ENCODE data around the gene DIABLO. TPM values are rescaled to one million over a fixed set of nuclear protein-coding genes. Genes with fewer than 3 reads are reported as not detected.
"Not testable (repeated sequence)": the region's sequence is repeated elsewhere in the genome, so short reads cannot be mapped to it uniquely, and the experiment has no call there.

The DIABLO gene
- 58.7 and 60.6 TPM in 2 replicates for total RNA-seq

GRCh38 chr12:122225683-122226365 is at the start of gene DIABLO:
Gene DIABLO (minus strand): TSS chr12:122226052. CDS start chr12:122226014, 38 bp downstream.
- DNase-seq (ENCODE audit: low read depth in 2 of 2) = peak; percentile 98 to 100

GRCh38 chr12:122275459-122275858 is 49.6 kb upstream of the DIABLO start:
- DNase-seq (ENCODE audit: low read depth in 2 of 2) = no peak

GRCh38 chr12:122266230-122266901 is 40.5 kb upstream of the DIABLO start, which contains the start of gene VPS33A:
Gene VPS33A (minus strand): TSS chr12:122266494. CDS start chr12:122266408, 86 bp downstream.
- DNase-seq (ENCODE audit: low read depth in 2 of 2) = peak; percentile 98

DNA sequence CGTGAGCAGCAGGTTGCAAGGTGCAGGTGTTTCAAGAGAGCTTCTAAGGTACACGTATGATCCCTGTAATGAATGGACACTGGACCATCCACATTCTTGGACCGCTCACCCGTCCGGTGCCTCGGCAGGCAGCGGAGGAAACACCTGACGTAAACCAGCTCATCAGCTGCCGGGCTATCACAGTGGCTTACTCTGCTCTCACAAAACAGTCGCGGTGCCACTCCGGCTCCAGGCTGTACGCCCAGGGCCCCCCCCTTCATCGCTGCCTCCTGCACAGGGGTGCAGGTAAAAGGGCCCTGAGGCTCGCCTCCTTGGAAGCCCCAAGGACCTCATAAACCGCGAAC is 40.0 kb upstream of the DIABLO start:
- DNase-seq (ENCODE audit: low read depth in 2 of 2) = peak; percentile 34 to 64

DNA sequence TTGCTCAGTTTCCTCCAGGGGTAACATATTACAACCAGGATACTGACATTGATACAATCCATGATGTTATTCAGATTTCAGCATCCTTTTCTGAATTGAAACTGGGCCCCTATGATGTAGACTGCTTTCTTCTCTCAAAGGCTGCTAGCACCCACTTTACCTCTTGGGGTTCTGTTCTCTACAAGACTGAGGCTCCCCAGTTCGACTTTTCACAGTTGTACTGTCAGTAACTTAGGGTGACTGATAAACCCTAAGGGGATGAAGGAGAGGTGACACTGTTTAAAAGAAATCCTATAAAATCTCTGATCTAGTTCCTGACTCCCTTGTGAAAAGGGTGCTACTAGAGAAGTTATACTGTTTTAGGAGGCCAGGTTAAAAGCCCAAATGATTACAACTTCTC is 39.6 kb upstream of the DIABLO start:
- DNase-seq (ENCODE audit: low read depth in 2 of 2) = no peak

- not testable (repeated sequence) for DNase-seq (ENCODE audit: low read depth in 2 of 2)
Measured at GRCh38 chr12:122260735-122261134, 34.9 kb upstream of the DIABLO start.

- not testable (repeated sequence) for DNase-seq (ENCODE audit: low read depth in 2 of 2)
Measured at GRCh38 chr12:122258939-122259338, 33.1 kb upstream of the DIABLO start.

GRCh38 chr12:122258462-122258861 is 32.6 kb upstream of the DIABLO start:
- not testable (repeated sequence) for DNase-seq (ENCODE audit: low read depth in 2 of 2)

DNA sequence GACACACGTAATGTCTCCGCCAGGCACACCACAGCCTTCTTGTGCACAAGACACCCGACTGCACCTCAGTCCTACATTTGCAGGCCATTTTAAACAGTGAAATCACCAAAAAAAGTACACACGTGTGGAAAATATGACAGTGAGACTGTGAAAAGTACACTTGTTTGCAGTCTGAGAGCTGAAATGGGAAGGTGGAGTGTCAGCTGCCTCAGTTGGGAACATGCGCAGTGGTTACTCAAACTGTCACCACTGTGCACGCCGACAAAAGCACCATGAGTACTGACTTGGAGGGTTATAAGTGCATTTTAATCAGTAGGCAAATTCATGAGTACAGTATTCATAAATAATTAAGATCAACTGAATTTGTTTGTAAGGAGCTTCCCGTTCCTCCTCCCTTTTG is 24.7 kb upstream of the DIABLO start:
- no peak for DNase-seq (ENCODE audit: low read depth in 2 of 2)

GRCh38 chr12:122250047-122250446 is 24.2 kb upstream of the DIABLO start:
- DNase-seq (ENCODE audit: low read depth in 2 of 2) = no peak

GRCh38 chr12:122245553-122245952 is 19.7 kb upstream of the DIABLO start:
- DNase-seq (ENCODE audit: low read depth in 2 of 2) = no peak

- DNase-seq (ENCODE audit: low read depth in 2 of 2) = no peak
Measured at GRCh38 chr12:122244565-122245371, 18.9 kb upstream of the DIABLO start.

DNA sequence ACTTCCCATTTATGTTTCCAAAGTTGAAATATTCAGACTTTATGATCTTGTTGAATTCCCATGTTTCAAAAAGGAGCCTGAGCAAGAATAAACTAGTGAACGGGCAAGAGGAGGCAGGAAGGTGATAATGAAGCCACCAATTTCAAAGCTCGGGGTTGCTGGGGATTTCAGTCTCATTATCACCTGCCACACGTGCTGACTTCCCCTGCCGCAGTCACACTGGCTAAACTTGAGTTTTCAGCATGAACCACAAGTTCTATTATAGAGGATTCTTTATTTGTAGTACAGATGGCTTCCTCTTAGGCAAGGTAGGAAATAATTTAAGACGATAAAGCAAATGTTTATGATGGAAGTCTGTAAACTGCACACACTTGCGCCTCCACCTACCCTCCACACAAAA is 18.1 kb upstream of the DIABLO start:
- no peak for DNase-seq (ENCODE audit: low read depth in 2 of 2)

- DNase-seq (ENCODE audit: low read depth in 2 of 2) = no peak
Measured at GRCh38 chr12:122238861-122239260, 13.0 kb upstream of the DIABLO start.

DNA sequence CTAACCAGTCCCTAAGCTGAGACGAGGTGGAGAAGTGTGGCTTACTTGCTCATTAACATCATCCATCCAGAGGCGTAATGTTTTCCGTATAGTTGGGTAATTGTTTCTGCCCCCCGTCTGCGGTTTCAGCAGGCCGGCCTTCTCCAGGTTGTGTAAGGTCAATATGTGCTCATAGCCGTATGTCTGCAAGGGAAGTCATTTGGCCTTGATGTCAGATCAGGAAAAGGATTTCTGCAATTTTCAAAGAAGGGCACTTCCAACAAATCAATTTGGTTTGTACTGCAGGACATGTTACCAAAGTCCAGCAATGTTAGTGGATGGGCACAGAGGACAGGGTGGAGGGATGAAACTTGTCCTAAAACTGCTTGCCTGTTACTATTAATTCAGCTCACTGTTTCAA is 9.9 kb upstream of the DIABLO start:
- no peak for DNase-seq (ENCODE audit: low read depth in 2 of 2)

GRCh38 chr12:122232691-122233090 is 6.8 kb upstream of the DIABLO start:
- DNase-seq (ENCODE audit: low read depth in 2 of 2) = no peak

GRCh38 chr12:122230798-122231197 is 4.9 kb upstream of the DIABLO start:
- DNase-seq (ENCODE audit: low read depth in 2 of 2) = no peak

DNA sequence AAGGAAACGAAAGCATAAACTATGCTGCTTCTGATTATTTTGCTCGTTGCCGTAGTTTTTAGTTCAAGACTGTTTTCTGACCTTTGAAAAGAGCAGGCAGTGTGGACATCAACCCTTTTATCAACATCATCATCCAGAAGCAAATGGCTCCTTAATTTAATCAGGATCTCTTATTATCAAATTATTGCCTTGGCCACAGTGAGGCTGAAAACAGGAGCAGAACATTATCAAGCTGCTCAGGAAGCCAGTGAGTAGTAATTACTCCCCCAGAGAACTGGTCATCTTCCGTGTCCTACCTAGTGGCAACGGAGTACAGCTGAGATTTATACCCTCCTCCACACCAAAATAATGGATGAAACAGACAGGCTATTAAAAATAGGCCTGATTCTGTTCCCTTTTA is 2.2 kb upstream of the DIABLO start:
- DNase-seq (ENCODE audit: low read depth in 2 of 2) = no peak

DNA sequence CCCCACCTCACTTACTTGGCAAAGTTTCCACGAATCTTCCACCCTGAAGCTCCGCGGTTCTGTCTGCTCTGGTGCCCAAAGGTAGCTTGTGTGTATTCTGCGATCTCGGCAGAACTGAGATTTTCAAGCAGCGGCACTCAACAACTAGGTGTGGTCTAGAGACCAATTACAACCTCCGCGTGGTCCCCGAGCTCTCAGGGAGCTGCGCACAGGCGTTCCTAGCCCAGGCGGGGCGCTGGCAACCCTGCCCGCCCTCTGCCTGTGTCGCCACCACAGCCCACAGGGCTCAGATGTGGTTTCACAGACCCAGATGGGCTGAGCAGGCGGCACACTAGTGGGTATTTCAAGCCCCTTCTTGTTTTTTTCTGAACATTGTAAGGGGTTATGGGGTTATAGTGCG is 1.5 kb upstream of the DIABLO start:
- no peak for DNase-seq (ENCODE audit: low read depth in 2 of 2)

GRCh38 chr12:122226366-122227125 is 694 bp upstream of the DIABLO start:
- DNase-seq (ENCODE audit: low read depth in 2 of 2) = no peak

DNA sequence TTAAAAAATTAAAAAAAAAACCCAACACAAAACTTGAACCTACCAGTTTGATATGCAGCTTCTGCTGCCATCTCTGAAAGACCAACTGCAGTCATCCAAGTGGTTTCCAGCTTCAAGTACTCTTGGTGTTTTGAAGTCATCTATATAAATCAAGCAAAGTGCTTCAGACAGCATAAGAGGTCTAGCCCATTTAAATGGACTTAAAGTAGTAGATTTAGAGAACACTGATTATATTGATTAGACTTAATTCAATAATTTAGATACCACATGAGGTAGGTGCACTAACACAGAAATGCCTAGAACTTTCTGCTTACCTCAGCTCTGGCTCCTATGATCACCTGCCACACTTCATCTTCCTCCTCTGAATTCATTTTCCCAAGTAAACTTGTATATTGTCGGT is 9.4 kb downstream of the DIABLO start:
- DNase-seq (ENCODE audit: low read depth in 2 of 2) = no peak

DNA sequence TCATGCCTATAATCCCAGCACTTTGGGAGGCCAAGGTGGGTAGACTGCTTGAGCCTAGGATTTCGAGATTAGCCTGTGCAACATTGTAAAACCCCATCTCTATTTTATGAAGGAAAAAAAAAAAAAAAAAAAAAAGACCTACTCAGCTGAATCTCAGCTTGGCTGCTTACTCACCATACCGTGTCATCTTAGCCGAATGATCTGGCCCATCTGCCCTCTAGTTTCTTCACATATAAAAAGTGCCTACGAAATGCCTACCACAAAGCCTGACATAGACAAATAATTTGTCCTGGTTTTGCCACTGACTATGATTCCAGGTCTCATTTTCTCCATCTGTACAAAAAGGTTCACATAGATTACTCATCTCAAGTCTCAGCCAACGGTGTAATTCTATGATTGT is 10.1 kb downstream of the DIABLO start:
- DNase-seq (ENCODE audit: low read depth in 2 of 2) = no peak

All from dermis microvascular lymphatic vessel endothelial cell (primary cell).